Mesothelial cell of epicardium (in vitro differentiated cells): ENCODE measurements around the gene CSMD2. TPM values are rescaled to one million over a fixed set of nuclear protein-coding genes. Genes with fewer than 3 reads are reported as not detected.

Experiments
- DNase-seq, 2 experiments: peaks; one replicate each; pipeline ENCODE4 v3.0.0; 2021; ENCODE audit warnings: low spot score in 2 of 2; ENCODE audit not compliant: unreplicated experiment in 2 of 2
- H3K27ac Mint-ChIP-seq: 2 replicates; pipeline ENCODE4 v1.8.0; 2021; ENCODE audit warnings: mixed read lengths
- H3K27me3 Mint-ChIP-seq: 2 replicates; pipeline ENCODE4 v1.8.0; 2021; ENCODE audit warnings: low read depth, mixed read lengths
- H3K36me3 Mint-ChIP-seq: 2 replicates; pipeline ENCODE4 v1.8.0; 2021; ENCODE audit warnings: mixed read lengths
- H3K4me1 Mint-ChIP-seq: 2 replicates; pipeline ENCODE4 v1.8.0; 2021; ENCODE audit warnings: mixed read lengths
- H3K4me3 Mint-ChIP-seq: 2 replicates; pipeline ENCODE4 v1.8.0; 2021; ENCODE audit warnings: mild to moderate bottlenecking, moderate library complexity, mixed read lengths
- H3K9me3 Mint-ChIP-seq: 2 replicates; pipeline ENCODE4 v1.8.0; 2021; ENCODE audit warnings: mixed read lengths
- total RNA-seq: library from RNA; stranded (reverse); gene quantifications from 3 replicates; pipeline ENCODE4 v1.2.1, GENCODE V29; 2021
- TF ChIP-seq, protein P1 (sequence below): fragments of 200-600 bp; sonication (generic); IDR thresholded peaks from one replicate; pipeline ENCODE4 v1.5.0; 2021; ENCODE audit warnings: antibody characterized with exemption; ENCODE audit not compliant: unreplicated experiment

CSMD2 gene
- total RNA-seq, 1 donor from 2014 or later, result 1.9 TPM

DNA sequence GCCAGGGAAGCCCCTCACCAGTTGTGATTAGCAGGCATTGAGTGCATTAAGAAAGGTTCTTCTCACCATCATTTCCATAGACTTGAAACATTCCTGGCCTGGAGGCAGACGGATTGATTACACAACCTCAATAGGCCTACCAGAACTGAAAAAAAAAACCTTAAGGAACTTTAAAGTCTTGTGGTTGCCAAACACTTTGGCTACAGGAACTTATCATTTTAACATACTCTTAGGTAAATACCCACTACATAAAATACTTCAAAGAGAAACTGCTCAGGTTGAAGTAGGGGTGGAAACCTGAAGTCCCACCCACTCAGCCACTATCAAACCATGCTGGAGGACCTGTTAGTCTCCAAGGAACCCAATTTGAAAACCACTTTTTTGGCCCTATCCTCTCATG lies 323.5 kb downstream of the CSMD2 start:
- Mint-ChIP-seq H3K4me1 (peaks cover 11% of the 10 kb centered on the region), H3K4me3 (no peak overlapping the region), H3K27me3 (peaks cover 15% of the 10 kb centered on the region), H3K36me3 (no peaks in the 10 kb centered on the region), H3K27ac (no peak overlapping the region), H3K9me3 (no peaks in the 10 kb centered on the region)
- TF ChIP-seq, protein P1, sequence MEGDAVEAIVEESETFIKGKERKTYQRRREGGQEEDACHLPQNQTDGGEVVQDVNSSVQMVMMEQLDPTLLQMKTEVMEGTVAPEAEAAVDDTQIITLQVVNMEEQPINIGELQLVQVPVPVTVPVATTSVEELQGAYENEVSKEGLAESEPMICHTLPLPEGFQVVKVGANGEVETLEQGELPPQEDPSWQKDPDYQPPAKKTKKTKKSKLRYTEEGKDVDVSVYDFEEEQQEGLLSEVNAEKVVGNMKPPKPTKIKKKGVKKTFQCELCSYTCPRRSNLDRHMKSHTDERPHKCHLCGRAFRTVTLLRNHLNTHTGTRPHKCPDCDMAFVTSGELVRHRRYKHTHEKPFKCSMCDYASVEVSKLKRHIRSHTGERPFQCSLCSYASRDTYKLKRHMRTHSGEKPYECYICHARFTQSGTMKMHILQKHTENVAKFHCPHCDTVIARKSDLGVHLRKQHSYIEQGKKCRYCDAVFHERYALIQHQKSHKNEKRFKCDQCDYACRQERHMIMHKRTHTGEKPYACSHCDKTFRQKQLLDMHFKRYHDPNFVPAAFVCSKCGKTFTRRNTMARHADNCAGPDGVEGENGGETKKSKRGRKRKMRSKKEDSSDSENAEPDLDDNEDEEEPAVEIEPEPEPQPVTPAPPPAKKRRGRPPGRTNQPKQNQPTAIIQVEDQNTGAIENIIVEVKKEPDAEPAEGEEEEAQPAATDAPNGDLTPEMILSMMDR, result no peak
- DNase-seq, result no peak

DNA sequence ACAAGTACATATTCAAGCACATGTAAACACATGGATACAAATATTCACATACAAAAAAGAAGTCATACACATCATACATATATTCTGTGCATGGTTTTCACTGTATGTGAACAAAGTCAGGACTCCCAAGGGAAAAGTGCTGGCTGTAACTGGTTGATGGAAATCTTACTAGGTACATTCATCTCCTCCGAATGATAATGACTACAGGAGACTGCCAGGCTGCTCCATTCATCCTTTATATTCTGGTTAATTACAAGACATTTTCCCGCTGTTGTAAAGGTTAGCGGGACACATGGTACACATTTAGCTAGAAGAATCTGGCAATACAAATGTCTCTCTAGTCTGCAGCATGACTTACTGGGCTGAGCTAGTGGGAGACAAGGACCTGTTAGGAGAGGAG lies 327.4 kb downstream of the CSMD2 start:
- H3K27me3 Mint-ChIP-seq, result peaks cover 15% of the 10 kb centered on the region
- H3K27ac Mint-ChIP-seq, result no peak overlapping the region
- TF ChIP-seq, protein P1, result no peak
- no peak overlapping the region for H3K4me3 Mint-ChIP-seq
- no peak for DNase-seq
- no peaks in the 10 kb centered on the region for H3K36me3 Mint-ChIP-seq
- no peaks in the 10 kb centered on the region for H3K4me1 Mint-ChIP-seq
- H3K9me3 Mint-ChIP-seq, result no peaks in the 10 kb centered on the region

DNA sequence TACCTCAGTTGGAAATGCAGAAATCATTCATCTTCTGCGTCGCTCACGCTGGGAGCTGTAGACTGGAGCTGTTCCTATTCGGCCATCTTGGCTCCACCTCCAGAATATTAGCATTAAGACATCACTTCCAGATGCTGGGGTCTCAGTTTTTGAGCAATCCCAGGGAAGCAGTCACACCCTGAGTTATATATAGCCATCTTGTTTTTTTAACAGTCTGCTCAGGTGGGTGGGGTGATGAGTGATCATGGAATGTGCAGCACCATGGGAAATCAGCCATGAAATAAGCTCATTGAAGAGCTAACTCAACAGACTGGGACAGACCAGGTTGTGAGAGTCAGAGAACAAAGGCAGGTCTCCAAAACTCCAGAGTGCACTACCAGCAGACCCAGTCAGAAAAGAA lies 328.1 kb downstream of the CSMD2 start:
- Mint-ChIP-seq H3K4me3 (no peak overlapping the region), H3K36me3 (no peaks in the 10 kb centered on the region), H3K27me3 (peaks cover 11% of the 10 kb centered on the region), H3K27ac (no peak overlapping the region), H3K4me1 (no peaks in the 10 kb centered on the region), H3K9me3 (peaks cover 6% of the 10 kb centered on the region)
- DNase-seq, result no peak
- TF ChIP-seq, protein P1, result no peak

DNA sequence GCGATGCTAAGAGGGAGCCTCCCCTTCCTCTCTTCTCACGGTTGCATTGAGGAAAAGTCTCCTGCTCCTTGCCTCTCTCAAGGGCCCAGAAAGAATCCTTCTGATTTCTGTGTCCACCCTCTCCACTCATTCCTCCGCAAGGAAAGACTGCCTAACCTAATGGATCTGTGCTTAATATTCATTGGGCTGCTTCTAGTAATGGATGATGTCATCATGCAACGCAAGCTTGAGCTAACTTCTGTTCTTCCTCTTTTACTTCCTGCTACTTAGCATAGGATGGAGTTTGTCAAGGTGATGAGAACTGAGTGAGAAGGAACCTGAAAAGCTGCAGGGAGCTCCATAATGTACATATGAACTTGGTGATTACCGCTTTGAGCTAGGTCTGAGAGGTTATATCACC lies 336.4 kb downstream of the CSMD2 start:
- Mint-ChIP-seq H3K36me3 (no peaks in the 10 kb centered on the region), H3K4me3 (no peak overlapping the region), H3K27me3 (peaks cover 6% of the 10 kb centered on the region), H3K9me3 (peaks cover 32% of the 10 kb centered on the region), H3K4me1 (no peaks in the 10 kb centered on the region), H3K27ac (no peak overlapping the region)
- TF ChIP-seq, protein P1, result no peak
- no peak for DNase-seq

DNA sequence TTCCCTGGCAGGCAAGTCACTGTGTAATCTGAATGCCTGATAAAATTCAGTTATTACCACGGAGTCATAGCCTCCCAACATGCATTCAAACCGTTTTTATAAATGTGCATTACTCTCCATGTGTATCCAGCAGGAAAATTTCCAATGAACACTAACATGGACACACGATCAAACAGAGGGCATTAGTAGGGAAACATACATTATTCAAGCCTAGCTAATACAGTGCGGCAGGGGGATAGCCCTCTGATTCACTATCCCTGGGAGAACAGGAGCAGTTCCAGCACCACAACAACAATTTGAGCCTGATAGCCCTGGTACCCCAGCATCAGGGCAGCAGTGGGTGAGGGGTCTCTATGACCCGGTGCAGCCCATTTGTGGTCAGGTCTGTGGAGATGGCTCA lies 337.0 kb downstream of the CSMD2 start:
- no peaks in the 10 kb centered on the region for H3K36me3 Mint-ChIP-seq
- no peak overlapping the region for H3K4me3 Mint-ChIP-seq
- H3K27ac Mint-ChIP-seq, result no peak overlapping the region
- H3K27me3 Mint-ChIP-seq, result peaks cover 9% of the 10 kb centered on the region
- TF ChIP-seq, protein P1, result no peak
- peaks cover 32% of the 10 kb centered on the region for H3K9me3 Mint-ChIP-seq
- H3K4me1 Mint-ChIP-seq, result no peaks in the 10 kb centered on the region
- no peak for DNase-seq

DNA sequence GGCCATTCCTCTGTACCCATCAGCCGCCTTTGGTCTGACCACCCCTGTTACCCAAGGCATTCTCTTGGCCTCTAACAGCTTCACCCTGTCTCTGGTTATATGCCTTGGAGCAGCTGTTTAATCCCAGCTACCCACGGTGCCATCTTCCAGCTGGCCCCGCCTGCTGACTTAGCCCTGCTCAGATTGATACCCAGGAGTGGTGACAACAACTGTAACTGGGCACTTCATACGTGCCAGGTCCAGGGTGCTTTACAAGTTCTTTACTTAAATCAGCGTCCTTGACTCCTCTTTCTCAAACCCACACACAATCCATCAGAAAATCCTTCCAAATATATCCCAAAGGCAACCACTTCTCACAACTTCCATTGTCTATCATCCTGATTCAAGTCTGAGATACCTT lies 338.3 kb downstream of the CSMD2 start:
- TF ChIP-seq, protein P1, result no peak
- Mint-ChIP-seq H3K27me3 (peaks cover 18% of the 10 kb centered on the region), H3K27ac (no peak overlapping the region), H3K36me3 (no peaks in the 10 kb centered on the region), H3K4me3 (no peak overlapping the region), H3K9me3 (peaks cover 27% of the 10 kb centered on the region), H3K4me1 (no peaks in the 10 kb centered on the region)
- no peak for DNase-seq
